K562 (cell line): ENCODE results near the gene STOX2. TPM values are rescaled to one million over a fixed set of nuclear protein-coding genes. Genes with fewer than 3 reads are reported as not detected.

Experiments used
- ATAC-seq: fragments of 200-7000 bp; cut with Tn5 transposase; 3 replicates; pipeline ENCODE4 v1.9.1; 2020; ENCODE audit warnings: moderate library complexity
- BruUV-seq: library from RNA; stranded (reverse); fragments of 400-500 nt; replicated peaks from 2 replicates; lab custom pipeline; 2021; lab: Mats Ljungman, UMichigan
- CTCF ChIA-PET: fragments of 300-600 bp; formaldehyde crosslinking; extraction: SDS; loops from one replicate; lab custom pipeline; 2021; ENCODE audit warnings: low intra/inter-chr PET ratio; lab: Yijun Ruan, JAX
- POLR2A ChIA-PET: fragments of 300-600, 350-650 bp; sonication (Branson Sonifier 250); formaldehyde crosslinking; extraction: SDS; loops from one replicate; lab custom pipeline; 2021; ENCODE audit warnings: antibody characterized with exemption, inconsistent platforms; lab: Yijun Ruan, JAX
- DNase-seq, 4 experiments: peaks; one replicate each; pipeline versions ENCODE4 v3.0.0 to v3.0.0-alpha.2; 2011 to 2018; ENCODE audit warnings: low spot score in 3 of 4, mixed read lengths in 3 of 4; ENCODE audit errors: extremely low read depth in 1 of 4
- FAIRE-seq: peaks from 2 replicates; lab custom pipeline; 2011; peaks lifted over from hg19 to GRCh38; lab: Jason Lieb, UNC
- H2AFZ ChIP-seq: 2 replicates; pipeline ENCODE4 v1.6.0; 2011; ENCODE audit warnings: low read depth, low read length, control low read depth, inconsistent platforms
- H3K27ac ChIP-seq: fragments of 200-600 bp; 3 replicates; pipeline ENCODE4 v1.8.0; 2011; ENCODE audit warnings: low read depth, mild to moderate bottlenecking, control low read depth, inconsistent platforms, low read length, moderate library complexity, mixed read lengths; ENCODE audit errors: extremely low read depth
- H3K27me3 ChIP-seq, 2 experiments: fragments of 300-600 bp in 1 of 2; 2 replicates in 1 of 2; 3 replicates in 1 of 2; pipeline versions ENCODE4 v1.6.0 to v1.8.0; 2011; ENCODE audit warnings: inconsistent platforms in 2 of 2, low read length in 2 of 2, mild to moderate bottlenecking in 1 of 2, mixed read lengths in 1 of 2, moderate library complexity in 1 of 2; ENCODE audit not compliant: control insufficient read depth in 2 of 2, insufficient read depth in 2 of 2
- H3K36me3 ChIP-seq: fragments of 300-600 bp; 3 replicates; pipeline ENCODE4 v1.8.0; 2011; ENCODE audit warnings: mild to moderate bottlenecking, low read length, inconsistent platforms; ENCODE audit not compliant: control insufficient read depth, insufficient read depth
- H3K4me1 ChIP-seq, 2 experiments: fragments of 200-600 bp in 1 of 2; replicated peaks in 1 of 2; 2 replicates in 1 of 2; 3 replicates in 1 of 2; pipeline versions ENCODE4 v1.5.1 to v1.8.0; 2011; ENCODE audit warnings: inconsistent platforms in 2 of 2, low read length in 2 of 2, mild to moderate bottlenecking in 1 of 2, mixed read lengths in 1 of 2, moderate library complexity in 1 of 2; ENCODE audit not compliant: control insufficient read depth in 2 of 2, insufficient read depth in 2 of 2
- H3K4me2 ChIP-seq: 2 replicates; pipeline ENCODE4 v1.6.1; 2011; ENCODE audit warnings: low read length, control low read depth, inconsistent platforms, mixed read lengths; ENCODE audit not compliant: insufficient read depth
- H3K4me3 ChIP-seq: fragments of 200-600 bp; sonication (generic), shearing (Covaris generic); 2 replicates; pipeline ENCODE4 v1.5.1; 2016; ENCODE audit warnings: control low read depth, inconsistent platforms
- H3K79me2 ChIP-seq: fragments of 200-600 bp; 3 replicates; pipeline ENCODE4 v1.8.0; 2011; ENCODE audit warnings: low read length, inconsistent platforms; ENCODE audit not compliant: control insufficient read depth, insufficient read depth
- H3K9ac ChIP-seq, 2 experiments: 2 replicates each; pipeline versions ENCODE4 v1.6.0 to v1.6.1; 2011; ENCODE audit warnings: low read depth in 2 of 2, low read length in 2 of 2, control low read depth in 1 of 2, inconsistent platforms in 1 of 2, mild to moderate bottlenecking in 1 of 2, mixed read lengths in 1 of 2; ENCODE audit not compliant: insufficient read depth in 1 of 2
- H3K9me1 ChIP-seq: one replicate; pipeline ENCODE4 v1.6.0; 2011; ENCODE audit warnings: inconsistent platforms, mild to moderate bottlenecking, low read length, moderate library complexity; ENCODE audit not compliant: control insufficient read depth, insufficient read depth
- H3K9me3 ChIP-seq: replicated peaks from 2 replicates; pipeline ENCODE4 v1.5.1; 2011; ENCODE audit warnings: low read depth, low read length, inconsistent platforms; ENCODE audit not compliant: control insufficient read depth, insufficient read depth
- H4K20me1 ChIP-seq: replicated peaks from 2 replicates; pipeline ENCODE4 v1.6.1; 2011; ENCODE audit warnings: low read length, inconsistent platforms, mixed read lengths; ENCODE audit not compliant: control insufficient read depth, insufficient read depth
- GABPA ChIP-seq: fragments of 200-800 bp; sonication (Bioruptor generic); conservative IDR thresholded peaks from 2 replicates; pipeline ENCODE4 v1.6.1; 2016; ENCODE audit warnings: low read depth, missing genetic modification characterization, missing compliant biosample characterization
- JUND ChIP-seq, 2 experiments: IDR thresholded peaks; 2 replicates in 1 of 2; 3 replicates in 1 of 2; pipeline ENCODE4 v1.6.1; 2011; ENCODE audit warnings: borderline replicate concordance in 2 of 2, low read depth in 2 of 2, low read length in 2 of 2, improper control_type of control experiment in 1 of 2, missing biosample characterization in 1 of 2, missing genetic modification characterization in 1 of 2, missing genetic modification reagents in 1 of 2
- MAZ ChIP-seq, 2 experiments: fragments of 450-650 bp in 1 of 2; sonication (generic) in 1 of 2; formaldehyde crosslinking; IDR thresholded peaks in 1 of 2; conservative IDR thresholded peaks in 1 of 2; 2 replicates each; pipeline versions ENCODE4 v1.4.0 to v1.5.0; 2020; ENCODE audit warnings: mild to moderate bottlenecking in 1 of 2, missing genetic modification reagents in 1 of 2
- RAD51 ChIP-seq: fragments of 450-650 bp; IDR thresholded peaks from 2 replicates; pipeline ENCODE4 v1.7.1; 2016; ENCODE audit warnings: low read depth, mild to moderate bottlenecking, borderline replicate concordance
- SIX5 ChIP-seq, 2 experiments: IDR thresholded peaks; 2 replicates each; pipeline ENCODE4 v1.6.1; 2011; ENCODE audit warnings: low read length in 2 of 2, borderline replicate concordance in 1 of 2, low read depth in 1 of 2, mild to moderate bottlenecking in 1 of 2, moderate library complexity in 1 of 2; ENCODE audit not compliant: insufficient read depth in 1 of 2
- ZNF318 ChIP-seq, 2 experiments: fragments of 450-650 bp; IDR thresholded peaks; 2 replicates each; pipeline ENCODE4 v1.6.1; 2016; ENCODE audit warnings: mild to moderate bottlenecking in 2 of 2, borderline replicate concordance in 1 of 2, low read depth in 1 of 2, moderate library complexity in 1 of 2
- WGBS: fragments of 100-300 bp; shearing (Covaris generic); methylation state at CpG from one replicate; pipeline ENCODE4 v1.1.6; 2016; ENCODE audit warnings: low coverage, mixed read lengths; ENCODE audit not compliant: insufficient coverage; ENCODE audit errors: missing lambda C conversion rate; 5-methylcytosine and 5-hydroxymethylcytosine counted together
- in situ Hi-C: fragments of 300-500 bp; cut with MboI; formaldehyde crosslinking; loops from 4 replicates; pipeline ENCODE4 v1.15.0; 2018; ENCODE audit warnings: inconsistent platforms, mixed read lengths
- intact Hi-C: fragments of 100-400 bp; cut with micrococcal nuclease; formaldehyde crosslinking; loops from 2 replicates; pipeline ENCODE4 v1.14.2; 2022
- polyA plus RNA-seq, 8 experiments: library from polyadenylated mRNA; depleted of rRNA in 4 of 8; stranded (reverse) in 5 of 8; unstranded in 3 of 8; fragments of >200 nt; fragmentation: Nextera tagmentation in 2 of 8; fragmentation: Illumina TruSeq in 1 of 8; extraction: Ambion mirVana in 2 of 8; extraction: Trizol in 1 of 8; gene quantifications; 2 replicates each; pipeline versions ENCODE4 v1.2.1 to v1.2.3, GENCODE V29; 2011 to 2014; ENCODE audit warnings: inconsistent platforms in 1 of 8, missing spikeins in 1 of 8
- total RNA-seq, 7 experiments: library from RNA; depleted of rRNA in 6 of 7; stranded (reverse); fragments of >200 nt in 6 of 7; fragmentation: Illumina TruSeq in 2 of 7; extraction: Trizol in 2 of 7; gene quantifications; 2 replicates each; pipeline versions ENCODE4 v1.2.1 to v1.2.3, GENCODE V29; 2011 to 2021; ENCODE audit warnings: low replicate concordance in 1 of 7

Gene STOX2
- total and polyA plus RNA-seq, 9 of the 15 experiments (the other 6 are each of a cell fraction or from before 2014, with no cell fraction given) = not detected

- no peak overlapping the region for H3K4me3 ChIP-seq
- H3K79me2 ChIP-seq = no peaks in the 10 kb centered on the region
- H3K4me2 ChIP-seq = no peak overlapping the region
- H2AFZ ChIP-seq = no peak overlapping the region
- ATAC-seq (no peak), FAIRE-seq (no peak), DNase-seq (no peak)
- peaks cover 4% of the 10 kb centered on the region for H3K9me1 ChIP-seq
- peaks cover 21 to 29% of the 10 kb centered on the region in 2 experiments; a peak in 4 of 5 replicates for H3K27me3 ChIP-seq
- no peaks in the 10 kb centered on the region for H3K9me3 ChIP-seq
- BruUV-seq = no TSS peak
- CTCF ChIA-PET = no interaction called here
- intact Hi-C loops = no loop called here
- POLR2A ChIA-PET = no interaction called here
- 0% methylated on average over 6 of the region's 7 CpGs for WGBS
- H3K9ac ChIP-seq = no peak overlapping the region
- H4K20me1 ChIP-seq = no peaks in the 10 kb centered on the region
- in situ Hi-C loops = no loop called here
- TF ChIP-seq ZNF318 (IDR thresholded peaks at IDR 0.05; ENCODE audit: borderline replicate concordance in 1 of 2, low read depth in 1 of 2) (no peak), SIX5 (IDR thresholded peaks at IDR 0.05; ENCODE audit: borderline replicate concordance in 1 of 2, insufficient read depth in 1 of 2, low read depth in 1 of 2, low read length in 2 of 2) (no peak), MAZ (CRISPR knock-in tag; conservative IDR thresholded peaks at IDR 0.05 in 1 of 2, IDR thresholded peaks at IDR 0.05 in 1 of 2) (no peak), GABPA (no peak), JUND (IDR thresholded peaks at IDR 0.05; ENCODE audit: borderline replicate concordance, low read depth, low read length) (no peak), JUND (tag; IDR thresholded peaks at IDR 0.05; ENCODE audit: borderline replicate concordance, low read depth, low read length) (no peak), RAD51 (no peak)
- H3K36me3 ChIP-seq = no peaks in the 10 kb centered on the region
- H3K4me1 ChIP-seq = no peaks in the 10 kb centered on the region
- H3K27ac ChIP-seq = no peak overlapping the region
These were observed 31.5 kb upstream of the STOX2 start for GRCh38 chr4:183873409-183874185.
